Tibial nerve (tissue), 4 donors: Measurements from ENCODE around the gene MYH6. TPM values are rescaled to one million over a fixed set of nuclear protein-coding genes. Genes with fewer than 3 reads are reported as not detected.
"Not testable (repeated sequence)": the region's sequence is repeated elsewhere in the genome, so short reads cannot be mapped to it uniquely, and the experiment has no call there.

Experiments used
- DNase-seq, 2 donors: peaks; one replicate each; pipeline ENCODE4 v3.0.0-alpha.2; 2019; ENCODE audit warnings: low spot score in 2 of 2
- H3K27ac ChIP-seq, 4 donors: fragments of 200-600 bp; sonication (generic) in 3 of 4; one replicate each; pipeline ENCODE4 v1.5.1; 2017 to 2019; ENCODE audit warnings: mild to moderate bottlenecking in 1 of 4
- H3K27me3 ChIP-seq, 2 donors: fragments of 200-600 bp; sonication (generic) in 1 of 2; one replicate each; pipeline versions ENCODE4 v1.5.1 to v1.6.0; 2017 to 2019
- H3K36me3 ChIP-seq, 3 donors: fragments of 200-600 bp; sonication (generic); one replicate each; pipeline ENCODE4 v1.5.1; 2018 to 2019
- H3K4me1 ChIP-seq, 4 donors: fragments of 200-600 bp; sonication (generic) in 3 of 4; one replicate each; pipeline ENCODE4 v1.5.1; 2017 to 2019
- H3K4me3 ChIP-seq, 4 donors: fragments of 200-600 bp; sonication (generic) in 3 of 4; one replicate each; pipeline ENCODE4 v1.5.1; 2017 to 2019; ENCODE audit warnings: mild to moderate bottlenecking in 1 of 4, moderate library complexity in 1 of 4
- H3K9me3 ChIP-seq, 4 donors: fragments of 200-600 bp; sonication (generic) in 3 of 4; one replicate each; pipeline ENCODE4 v1.5.1; 2017 to 2019
- EP300 ChIP-seq, 2 donors: sonication (generic); formaldehyde crosslinking; IDR thresholded peaks; one replicate each; pipeline ENCODE4 v1.6.1; 2017; ENCODE audit warnings: antibody characterized with exemption in 2 of 2, mild to moderate bottlenecking in 1 of 2
- POLR2A ChIP-seq, 2 donors: fragments of 450-650 bp; IDR thresholded peaks; one replicate each; pipeline ENCODE4 v1.6.1; 2017; ENCODE audit warnings: antibody characterized with exemption in 2 of 2, mild to moderate bottlenecking in 2 of 2, moderate library complexity in 2 of 2
- WGBS, 2 donors: methylation state at CpG; one replicate each; pipeline ENCODE4 v1.1.5; 2018; 5-methylcytosine and 5-hydroxymethylcytosine counted together
- total RNA-seq, 4 donors: library from RNA; depleted of rRNA; stranded (reverse); fragments of >200 nt; gene quantifications; one replicate each; pipeline ENCODE4 v1.1.0, GENCODE V29; 2016
- TF ChIP-seq, protein P1 (sequence below), 5 experiments: fragments of 200-600 bp in 3 of 5; fragments of 450-650 bp in 2 of 5; sonication (generic) in 3 of 5; IDR thresholded peaks; one replicate each; pipeline ENCODE4 v1.5.1; 2016 to 2019; ENCODE audit warnings: antibody characterized with exemption in 5 of 5, mild to moderate bottlenecking in 3 of 5, moderate library complexity in 2 of 5

Gene MYH6
- total RNA-seq, 4 donors from 2014 or later, result 0.30 TPM; not detected in 3

DNA sequence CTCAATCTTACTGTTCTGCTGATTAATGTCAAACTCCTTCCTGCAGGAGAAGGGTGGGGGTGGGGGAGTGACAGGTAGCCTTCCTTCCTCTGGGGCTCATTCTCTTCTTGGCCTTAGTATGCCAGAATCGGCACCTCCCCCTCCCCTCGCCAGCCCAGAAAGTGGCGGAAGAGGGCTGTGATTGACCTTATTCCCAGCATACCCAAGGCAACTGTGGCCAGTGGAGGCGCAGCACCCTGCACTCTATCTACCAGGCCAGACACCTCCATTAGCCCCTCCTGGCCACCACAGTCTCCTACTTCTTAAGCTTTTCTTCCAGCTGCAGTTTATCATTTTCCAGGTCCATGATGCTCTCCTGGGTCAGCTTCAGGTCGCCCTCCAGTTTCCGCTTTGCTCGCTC lies 15.5 kb downstream of the MYH6 start:
- H3K27ac ChIP-seq, result no peak overlapping the region
- H3K4me3 ChIP-seq, result no peak overlapping the region
- TF ChIP-seq EP300 (IDR thresholded peaks at IDR 0.05) (no peak), POLR2A (IDR thresholded peaks at IDR 0.05) (no peak)
- TF ChIP-seq, protein P1, sequence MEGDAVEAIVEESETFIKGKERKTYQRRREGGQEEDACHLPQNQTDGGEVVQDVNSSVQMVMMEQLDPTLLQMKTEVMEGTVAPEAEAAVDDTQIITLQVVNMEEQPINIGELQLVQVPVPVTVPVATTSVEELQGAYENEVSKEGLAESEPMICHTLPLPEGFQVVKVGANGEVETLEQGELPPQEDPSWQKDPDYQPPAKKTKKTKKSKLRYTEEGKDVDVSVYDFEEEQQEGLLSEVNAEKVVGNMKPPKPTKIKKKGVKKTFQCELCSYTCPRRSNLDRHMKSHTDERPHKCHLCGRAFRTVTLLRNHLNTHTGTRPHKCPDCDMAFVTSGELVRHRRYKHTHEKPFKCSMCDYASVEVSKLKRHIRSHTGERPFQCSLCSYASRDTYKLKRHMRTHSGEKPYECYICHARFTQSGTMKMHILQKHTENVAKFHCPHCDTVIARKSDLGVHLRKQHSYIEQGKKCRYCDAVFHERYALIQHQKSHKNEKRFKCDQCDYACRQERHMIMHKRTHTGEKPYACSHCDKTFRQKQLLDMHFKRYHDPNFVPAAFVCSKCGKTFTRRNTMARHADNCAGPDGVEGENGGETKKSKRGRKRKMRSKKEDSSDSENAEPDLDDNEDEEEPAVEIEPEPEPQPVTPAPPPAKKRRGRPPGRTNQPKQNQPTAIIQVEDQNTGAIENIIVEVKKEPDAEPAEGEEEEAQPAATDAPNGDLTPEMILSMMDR (IDR thresholded peaks at IDR 0.05), result no peak
- WGBS, 2 donors, result 80 to 87% methylated on average over 7 of the region's 7 CpGs
- no peaks in the 10 kb centered on the region for H3K27me3 ChIP-seq
- H3K36me3 ChIP-seq, result no peaks in the 10 kb centered on the region
- no peaks in the 10 kb centered on the region for H3K4me1 ChIP-seq
- no peak for DNase-seq
- H3K9me3 ChIP-seq, result no peaks in the 10 kb centered on the region

DNA sequence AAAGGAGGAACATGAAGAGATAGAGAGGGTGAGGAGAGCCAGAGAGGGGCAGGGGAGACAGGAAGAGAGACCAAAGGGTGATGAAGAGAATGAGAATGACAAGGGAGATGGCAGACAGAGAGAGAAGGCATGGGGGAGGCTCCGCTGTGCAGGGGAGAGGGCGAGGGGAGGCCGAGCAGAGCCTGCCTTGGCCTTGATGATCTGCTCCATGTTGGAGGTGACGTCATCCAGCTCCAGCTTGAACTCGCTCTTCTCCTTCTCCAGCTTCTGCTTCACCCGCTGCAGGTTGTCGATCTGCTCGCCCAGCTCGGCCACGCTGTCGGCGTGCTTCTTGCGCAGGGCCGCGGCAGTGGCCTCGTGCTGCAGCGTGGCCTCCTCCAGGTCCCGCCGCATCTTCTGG lies 18.2 kb downstream of the MYH6 start:
- not testable (repeated sequence) for H3K36me3 ChIP-seq, H3K4me3 ChIP-seq, H3K4me1 ChIP-seq, H3K9me3 ChIP-seq, H3K27ac ChIP-seq, DNase-seq, H3K27me3 ChIP-seq
- 90 to 94% methylated on average over 3 to 5 of the region's 19 CpGs for WGBS, 2 donors

DNA sequence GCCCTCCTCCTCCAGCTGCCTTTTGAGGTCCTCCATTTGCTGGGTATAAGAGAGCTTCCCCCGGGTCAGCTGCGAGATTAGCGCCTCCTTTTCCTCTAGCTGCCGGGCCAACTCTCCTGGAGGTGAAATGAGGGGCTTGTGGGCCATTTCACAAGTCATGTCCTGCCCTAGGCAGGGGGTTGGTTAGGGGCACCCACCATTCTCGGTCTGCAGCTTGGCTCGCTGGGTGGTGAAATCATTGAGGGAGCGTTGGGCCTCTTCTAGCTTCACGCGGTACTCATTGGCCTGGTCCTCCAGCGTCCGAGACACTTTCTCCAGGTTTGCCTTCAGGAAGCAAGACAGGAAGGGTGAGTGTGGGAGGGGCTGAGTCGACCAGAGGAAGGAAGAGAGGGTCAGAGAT lies 18.7 kb downstream of the MYH6 start:
- TF ChIP-seq, protein P1 (IDR thresholded peaks at IDR 0.05), result no peak
- TF ChIP-seq POLR2A (IDR thresholded peaks at IDR 0.05), result no peak
- TF ChIP-seq EP300 (IDR thresholded peaks at IDR 0.05), result no peak
- DNase-seq, result no peak
- 78 to 81% methylated on average over 12 of the region's 12 CpGs for WGBS, 2 donors
- Histone ChIP-seq H3K9me3 (no peaks in the 10 kb centered on the region), H3K4me3 (no peak overlapping the region), H3K27ac (no peak overlapping the region), H3K36me3 (no peaks in the 10 kb centered on the region), H3K4me1 (no peaks in the 10 kb centered on the region), H3K27me3 (no peaks in the 10 kb centered on the region)

DNA sequence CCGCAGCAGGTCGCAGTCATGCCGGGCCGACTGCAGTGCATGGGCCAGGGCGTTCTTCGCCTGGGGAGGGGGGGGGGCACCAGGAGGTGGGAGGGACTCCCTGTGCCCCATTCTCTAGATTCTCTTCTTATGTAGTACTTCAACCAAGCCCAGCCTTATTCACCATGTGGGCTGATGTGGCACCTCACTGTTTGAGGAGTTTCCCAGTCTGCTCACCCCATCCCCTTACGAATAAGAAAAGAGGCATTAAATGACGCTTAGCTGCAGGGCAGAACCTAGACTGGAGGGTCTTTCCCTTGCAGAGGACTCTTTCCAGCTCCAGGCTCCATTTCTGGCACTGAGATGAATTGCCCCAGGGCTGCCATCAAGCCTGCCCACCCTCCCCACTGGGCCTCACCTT lies 19.1 kb downstream of the MYH6 start:
- H3K4me1 ChIP-seq, result no peaks in the 10 kb centered on the region
- H3K4me3 ChIP-seq, result no peak overlapping the region
- H3K27ac ChIP-seq, result no peak overlapping the region
- no peak for DNase-seq
- no peaks in the 10 kb centered on the region for H3K36me3 ChIP-seq
- no peaks in the 10 kb centered on the region for H3K9me3 ChIP-seq
- no peaks in the 10 kb centered on the region for H3K27me3 ChIP-seq
- TF ChIP-seq POLR2A (IDR thresholded peaks at IDR 0.05) (no peak), EP300 (IDR thresholded peaks at IDR 0.05) (no peak)
- TF ChIP-seq, protein P1 (IDR thresholded peaks at IDR 0.05), result no peak
- 81 to 89% methylated on average over 8 of the region's 8 CpGs for WGBS, 2 donors

DNA sequence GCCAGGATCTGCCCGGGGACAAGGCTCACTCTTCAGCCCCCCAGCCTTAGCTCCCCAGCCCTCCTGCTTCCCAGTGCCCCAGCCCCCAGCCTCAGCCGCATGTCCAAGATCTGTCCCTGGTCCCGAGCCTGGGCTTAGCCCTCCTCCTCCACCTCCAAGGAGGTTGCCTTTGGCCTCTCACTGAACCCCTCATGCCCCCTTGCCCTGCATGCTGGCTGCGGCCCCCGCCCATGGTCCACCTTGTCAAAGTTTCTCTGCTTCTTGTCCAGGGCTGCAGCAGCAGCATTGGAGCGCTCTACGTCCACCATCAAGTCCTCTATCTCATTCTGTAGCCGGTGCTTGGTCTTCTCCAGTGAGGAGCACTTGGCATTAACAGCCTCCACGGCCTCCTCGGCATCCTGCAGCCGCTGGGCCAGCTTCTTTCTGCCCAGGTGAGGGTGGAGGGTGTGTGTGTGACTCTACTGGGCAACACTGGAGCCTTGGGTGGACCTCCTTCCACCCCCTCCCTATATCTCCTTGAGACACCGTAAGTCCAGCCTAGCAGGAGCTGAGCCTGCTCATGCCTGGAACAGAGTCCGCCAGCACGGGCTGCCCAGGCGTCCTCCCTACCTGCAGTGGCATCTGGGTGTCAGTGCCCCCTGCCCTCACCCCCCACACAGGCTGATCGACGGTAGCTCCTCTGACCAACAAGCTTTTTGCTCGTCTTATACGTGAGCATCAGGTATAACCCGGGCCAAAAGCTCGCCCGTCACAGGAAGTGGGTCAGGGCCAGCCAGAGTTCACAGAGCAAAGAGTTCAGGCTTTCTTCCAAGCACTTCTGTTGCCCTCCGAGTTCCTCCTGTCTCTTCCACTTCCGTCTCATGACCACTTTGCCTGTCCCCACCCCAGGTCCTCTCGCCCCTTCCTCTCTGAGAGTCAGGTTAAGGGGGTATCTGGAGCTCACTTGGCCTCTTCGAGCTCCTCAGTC lies 19.9 kb downstream of the MYH6 start:
- no peak overlapping the region for H3K4me3 ChIP-seq
- H3K9me3 ChIP-seq, result no peaks in the 10 kb centered on the region
- no peaks in the 10 kb centered on the region for H3K27me3 ChIP-seq
- TF ChIP-seq, protein P1 (IDR thresholded peaks at IDR 0.05), result no peak
- TF ChIP-seq EP300 (IDR thresholded peaks at IDR 0.05), result no peak
- TF ChIP-seq POLR2A (IDR thresholded peaks at IDR 0.05), result no peak
- H3K4me1 ChIP-seq, result no peaks in the 10 kb centered on the region
- H3K27ac ChIP-seq, result no peak overlapping the region
- 82 to 83% methylated on average over 26 of the region's 26 CpGs for WGBS, 2 donors
- DNase-seq, result no peak
- H3K36me3 ChIP-seq, result no peaks in the 10 kb centered on the region
